Duodenal mucosa (tissue), 2 donors: ENCODE data around the gene MRPL11.
A peak's percentile ranks its signal among the peaks of the same experiment; 100 is the strongest.

Source experiments
- H3K27ac ChIP-seq: one replicate; pipeline ENCODE4 v1.7.0; 2013; ENCODE audit warnings: low read depth, low read length
- H3K27me3 ChIP-seq, 2 donors: one replicate each; pipeline ENCODE4 v1.7.0; 2013; ENCODE audit warnings: low read length in 2 of 2, control low read depth in 1 of 2; ENCODE audit not compliant: insufficient read depth in 2 of 2, control insufficient read depth in 1 of 2
- H3K36me3 ChIP-seq, 2 donors: one replicate each; pipeline ENCODE4 v1.7.0; 2013; ENCODE audit warnings: low read length in 2 of 2, control low read depth in 1 of 2; ENCODE audit not compliant: insufficient read depth in 2 of 2, control insufficient read depth in 1 of 2
- H3K4me1 ChIP-seq, 2 donors: one replicate each; pipeline ENCODE4 v1.7.0; 2013; ENCODE audit warnings: low read length in 2 of 2, control low read depth in 1 of 2; ENCODE audit not compliant: insufficient read depth in 2 of 2, control insufficient read depth in 1 of 2
- H3K4me3 ChIP-seq, 2 donors: one replicate each; pipeline ENCODE4 v1.7.0; 2013; ENCODE audit warnings: low read length in 2 of 2, low read depth in 1 of 2
- H3K9ac ChIP-seq, 2 donors: one replicate each; pipeline ENCODE4 v1.7.0; 2013; ENCODE audit warnings: low read length in 2 of 2, low read depth in 1 of 2
- H3K9me3 ChIP-seq, 2 donors: one replicate each; pipeline ENCODE4 v1.7.0; 2013; ENCODE audit warnings: low read length in 2 of 2, control low read depth in 1 of 2; ENCODE audit not compliant: control insufficient read depth in 1 of 2

MRPL11 gene

GRCh38 chr11:66408488-66409214, 30.0 kb downstream of the MRPL11 start:
- Histone ChIP-seq H3K4me1 (no peaks in the 10 kb centered on the region), H3K9ac (no peak overlapping the region), H3K9me3 (no peaks in the 10 kb centered on the region), H3K27ac (peak overlapping the region; percentile 18), H3K27me3 (peaks cover 7 to 20% of the 10 kb centered on the region in 2 donors), H3K4me3 (peak overlapping the region; percentile 40 to 43), H3K36me3 (no peaks in the 10 kb centered on the region)

- Histone ChIP-seq H3K4me1 (no peaks in the 10 kb centered on the region), H3K27me3 (peaks cover 10 to 19% of the 10 kb centered on the region in 2 donors), H3K9me3 (no peaks in the 10 kb centered on the region), H3K36me3 (no peaks in the 10 kb centered on the region), H3K4me3 (no peak overlapping the region), H3K27ac (no peak overlapping the region), H3K9ac (no peak overlapping the region)
Observed at GRCh38 chr11:66407651-66408050, 31.0 kb downstream of the MRPL11 start.

- H3K9me3 ChIP-seq = no peaks in the 10 kb centered on the region
- no peaks in the 10 kb centered on the region for H3K4me1 ChIP-seq
- no peak overlapping the region for H3K9ac ChIP-seq
- H3K27me3 ChIP-seq = no peaks in the 10 kb centered on the region
- H3K36me3 ChIP-seq = no peaks in the 10 kb centered on the region
- H3K4me3 ChIP-seq = no peak overlapping the region
- no peak overlapping the region for H3K27ac ChIP-seq
Observed at GRCh38 chr11:66393954-66394353, 44.7 kb downstream of the MRPL11 start.

- Histone ChIP-seq H3K4me3 (no peak overlapping the region), H3K36me3 (no peaks in the 10 kb centered on the region), H3K4me1 (peaks cover 0 to 4% of the 10 kb centered on the region in 2 donors), H3K9me3 (no peaks in the 10 kb centered on the region), H3K9ac (no peak overlapping the region), H3K27ac (no peak overlapping the region), H3K27me3 (no peaks in the 10 kb centered on the region)
Observed at GRCh38 chr11:66391322-66391721, 47.3 kb downstream of the MRPL11 start.

- no peak overlapping the region for H3K4me3 ChIP-seq
Observed at GRCh38 chr11:66388780-66389386, 49.8 kb downstream of the MRPL11 start.

GRCh38 chr11:66386171-66387069, 52.2 kb downstream of the MRPL11 start:
- Histone ChIP-seq H3K9me3 (no peaks in the 10 kb centered on the region), H3K4me3 (peak overlapping the region; percentile 45 to 46), H3K36me3 (no peaks in the 10 kb centered on the region), H3K9ac (peak overlapping the region in 1 of 2 donors; percentile 57), H3K4me1 (peaks cover 0 to 7% of the 10 kb centered on the region in 2 donors), H3K27ac (no peak overlapping the region), H3K27me3 (no peaks in the 10 kb centered on the region)

More at GRCh38 chr11:66388780-66389386, 49.8 kb downstream of the MRPL11 start:
- Histone ChIP-seq H3K4me1 (peaks cover 0 to 7% of the 10 kb centered on the region in 2 donors), H3K27ac (no peak overlapping the region), H3K36me3 (no peaks in the 10 kb centered on the region), H3K9me3 (no peaks in the 10 kb centered on the region), H3K9ac (no peak overlapping the region), H3K27me3 (no peaks in the 10 kb centered on the region)
